GM18511 (cell line): ENCODE results near the gene FLACC1.
A peak's percentile ranks its signal among the peaks of the same experiment; 100 is the strongest.

Experiments used
- ATAC-seq: cut with Tn5 transposase; IDR thresholded peaks from one replicate; pipeline ENCODE4 v1.9.1; 2021; ENCODE audit warnings: mild to moderate bottlenecking, moderate library complexity; ENCODE audit not compliant: unreplicated experiment

Gene FLACC1

GRCh38 chr2:201280191-201281040, 76.7 kb downstream of the FLACC1 start:
- no peak for ATAC-seq

- ATAC-seq = no peak
Observed at GRCh38 chr2:201279079-201279478, 78.1 kb downstream of the FLACC1 start.

GRCh38 chr2:201276511-201276910, 80.6 kb downstream of the FLACC1 start:
- ATAC-seq = no peak

GRCh38 chr2:201275990-201276389, 81.2 kb downstream of the FLACC1 start:
- ATAC-seq = no peak

GRCh38 chr2:201275069-201275468, 82.1 kb downstream of the FLACC1 start:
- ATAC-seq = no peak

- ATAC-seq = no peak
Observed at GRCh38 chr2:201273330-201273983, 83.7 kb downstream of the FLACC1 start.

- ATAC-seq = no peak
Observed at GRCh38 chr2:201271917-201272316, 85.2 kb downstream of the FLACC1 start.

- no peak for ATAC-seq
Observed at GRCh38 chr2:201270293-201271001, 86.7 kb downstream of the FLACC1 start.

GRCh38 chr2:201269764-201270163, 87.4 kb downstream of the FLACC1 start:
- ATAC-seq = no peak

- ATAC-seq = no peak
Observed at GRCh38 chr2:201267278-201268030, 89.7 kb downstream of the FLACC1 start.

GRCh38 chr2:201266629-201267028, 90.5 kb downstream of the FLACC1 start:
- ATAC-seq = no peak

GRCh38 chr2:201264472-201265173, 92.5 kb downstream of the FLACC1 start:
- ATAC-seq = no peak

GRCh38 chr2:201263779-201264178, 93.4 kb downstream of the FLACC1 start:
- ATAC-seq = no peak

GRCh38 chr2:201262718-201263117, 94.4 kb downstream of the FLACC1 start:
- no peak for ATAC-seq

- ATAC-seq = no peak
Observed at GRCh38 chr2:201261906-201262305, 95.2 kb downstream of the FLACC1 start.

- ATAC-seq = no peak
Observed at GRCh38 chr2:201261471-201261870, 95.7 kb downstream of the FLACC1 start.

GRCh38 chr2:201260302-201260800, 96.8 kb downstream of the FLACC1 start, which contains the start of gene CASP8:
Gene CASP8 (plus strand): TSS chr2:201260536. CDS start chr2:201266487, 5,951 bp downstream.
- ATAC-seq = peak; percentile 43

GRCh38 chr2:201258666-201259615, 98.2 kb downstream of the FLACC1 start:
- peak; percentile 25 for ATAC-seq
